ENCODE data around the gene RASL10B. TPM values are rescaled to one million over a fixed set of nuclear protein-coding genes. Genes with fewer than 3 reads are reported as not detected.

The RASL10B gene
- total RNA-seq, 1 donor from 2014 or later, result 23.8 TPM

GRCh38 chr17:35778641-35779196 is 47.3 kb downstream of the RASL10B start:
- no peak for DNase-seq
- intact Hi-C loops (cut with micrococcal nuclease), result no loop called here
- no peak for ATAC-seq

GRCh38 chr17:35780950-35781349 is 49.5 kb downstream of the RASL10B start:
- DNase-seq, result no peak
- ATAC-seq, result no peak
- intact Hi-C loops (cut with micrococcal nuclease), result no loop called here

- DNase-seq, result no peak
- intact Hi-C loops (cut with micrococcal nuclease), result no loop called here
- no peak for ATAC-seq
Measured at GRCh38 chr17:35784895-35785294, 53.5 kb downstream of the RASL10B start.

GRCh38 chr17:35786941-35787432 is 55.5 kb downstream of the RASL10B start:
- no peak for ATAC-seq
- DNase-seq, result no peak

GRCh38 chr17:35788477-35789368 is 57.3 kb downstream of the RASL10B start:
- ATAC-seq (peak; percentile 57), DNase-seq (no peak)
- intact Hi-C loops (cut with micrococcal nuclease), result no loop called here

More at GRCh38 chr17:35786941-35787432, 55.5 kb downstream of the RASL10B start:
- intact Hi-C loops (cut with micrococcal nuclease), result no loop called here

GRCh38 chr17:35790841-35791240 is 59.4 kb downstream of the RASL10B start:
- ATAC-seq, result no peak
- intact Hi-C loops (cut with micrococcal nuclease), result no loop called here
- DNase-seq, result no peak

GRCh38 chr17:35791681-35792350 is 60.4 kb downstream of the RASL10B start:
- ATAC-seq (no peak), DNase-seq (no peak)
- intact Hi-C loops (cut with micrococcal nuclease), result no loop called here

Other genes with a start within 250 kb of the RASL10B start
- gene SLFN12L, start 194.0 kb upstream of the RASL10B start, total RNA-seq, result 0.32 TPM
- not detected for gene SLFN14, start 170.8 kb upstream of the RASL10B start, total RNA-seq
- 7.9 TPM for gene PEX12, start 153.1 kb upstream of the RASL10B start, total RNA-seq
- gene AP2B1, start 144.3 kb upstream of the RASL10B start, total RNA-seq, result 119 TPM
- gene GAS2L2, start 21.6 kb downstream of the RASL10B start, total RNA-seq, result 0.27 TPM
- not detected for gene C17orf50, start 29.2 kb downstream of the RASL10B start, total RNA-seq
- gene MMP28, start 64.0 kb downstream of the RASL10B start, total RNA-seq, result 1.5 TPM
- 110 TPM for gene TAF15, start 77.8 kb downstream of the RASL10B start, total RNA-seq
- gene HEATR9, start 137.3 kb downstream of the RASL10B start, total RNA-seq, result not detected
- gene CCL5, start 148.7 kb downstream of the RASL10B start, total RNA-seq, result 4.2 TPM
- gene RDM1, start 199.1 kb downstream of the RASL10B start, total RNA-seq, result not detected
- not detected for gene LYZL6, start 212.1 kb downstream of the RASL10B start, total RNA-seq
- not detected for gene CCL16, start 249.9 kb downstream of the RASL10B start, total RNA-seq